DOHH2 (cell line): ENCODE results near the gene BRSK2.

Experiments used
- EZH2phosphoT487 ChIP-seq: fragments of 200-600 bp; sonication (generic); IDR thresholded peaks from 2 replicates; pipeline ENCODE4 v1.6.1; 2017; ENCODE audit warnings: borderline replicate concordance, mild to moderate bottlenecking, antibody characterized with exemption, low read length, moderate library complexity, mixed read lengths
- TF ChIP-seq, protein P1 (sequence below): fragments of 200-600 bp; sonication (generic); IDR thresholded peaks from one replicate; pipeline ENCODE4 v1.5.1; 2014; ENCODE audit warnings: antibody characterized with exemption, mild to moderate bottlenecking, low read depth, low read length; ENCODE audit not compliant: poor library complexity, severe bottlenecking

DNA sequence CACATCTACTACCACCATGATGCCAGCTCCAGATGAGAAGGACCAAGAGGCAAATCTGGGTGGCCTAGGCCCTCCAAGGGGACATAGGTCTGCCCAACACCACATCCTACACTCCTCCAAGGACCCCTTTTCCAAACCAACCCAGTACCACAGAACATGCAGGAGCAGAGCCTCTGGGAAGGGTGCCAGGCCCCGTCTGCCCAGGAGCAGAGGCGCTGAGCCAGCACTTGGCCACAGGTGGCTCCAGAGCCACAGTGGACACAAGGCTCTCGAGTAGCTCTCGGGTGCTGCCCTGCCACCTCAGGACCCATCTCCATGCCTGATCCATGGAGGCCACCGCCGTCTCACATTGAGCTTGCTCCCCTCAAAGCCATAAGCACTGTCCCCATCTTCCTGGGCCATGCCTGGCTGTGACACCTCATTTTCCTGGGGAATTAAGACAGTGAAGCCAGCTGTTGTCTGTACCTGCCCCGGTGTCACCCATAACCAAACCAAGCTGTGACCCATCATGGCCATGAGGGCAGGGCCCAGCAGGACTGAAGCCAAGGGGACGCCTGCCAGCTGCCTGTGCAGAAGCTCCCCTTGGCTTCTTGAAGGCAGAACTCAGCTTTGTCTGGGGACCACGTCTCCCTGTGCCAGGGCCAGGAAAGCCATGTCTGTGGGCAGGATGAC is 89.4 kb downstream of the BRSK2 start:
- TF ChIP-seq, protein P1, sequence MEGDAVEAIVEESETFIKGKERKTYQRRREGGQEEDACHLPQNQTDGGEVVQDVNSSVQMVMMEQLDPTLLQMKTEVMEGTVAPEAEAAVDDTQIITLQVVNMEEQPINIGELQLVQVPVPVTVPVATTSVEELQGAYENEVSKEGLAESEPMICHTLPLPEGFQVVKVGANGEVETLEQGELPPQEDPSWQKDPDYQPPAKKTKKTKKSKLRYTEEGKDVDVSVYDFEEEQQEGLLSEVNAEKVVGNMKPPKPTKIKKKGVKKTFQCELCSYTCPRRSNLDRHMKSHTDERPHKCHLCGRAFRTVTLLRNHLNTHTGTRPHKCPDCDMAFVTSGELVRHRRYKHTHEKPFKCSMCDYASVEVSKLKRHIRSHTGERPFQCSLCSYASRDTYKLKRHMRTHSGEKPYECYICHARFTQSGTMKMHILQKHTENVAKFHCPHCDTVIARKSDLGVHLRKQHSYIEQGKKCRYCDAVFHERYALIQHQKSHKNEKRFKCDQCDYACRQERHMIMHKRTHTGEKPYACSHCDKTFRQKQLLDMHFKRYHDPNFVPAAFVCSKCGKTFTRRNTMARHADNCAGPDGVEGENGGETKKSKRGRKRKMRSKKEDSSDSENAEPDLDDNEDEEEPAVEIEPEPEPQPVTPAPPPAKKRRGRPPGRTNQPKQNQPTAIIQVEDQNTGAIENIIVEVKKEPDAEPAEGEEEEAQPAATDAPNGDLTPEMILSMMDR: no peak
- no peak for TF ChIP-seq EZH2phosphoT487
